HEK293 (cell line): Measurements from ENCODE around the gene CFAP45.

Source experiments
- CTCF ChIA-PET: fragments of 350-600 bp; formaldehyde crosslinking; extraction: SDS; loops from one replicate; lab custom pipeline; 2021; ENCODE audit warnings: antibody characterized with exemption; lab: Yijun Ruan, JAX
- POLR2A ChIA-PET: fragments of 300-600 bp; formaldehyde crosslinking; extraction: SDS; loops from one replicate; lab custom pipeline; 2020; ENCODE audit warnings: antibody characterized with exemption, inconsistent platforms; lab: Yijun Ruan, JAX
- H3K27ac ChIP-seq: fragments of 200-500 bp; sonication (Bioruptor generic); 2 replicates; pipeline ENCODE4 v1.5.1; 2014; ENCODE audit warnings: low read depth, low read length, control low read depth, inconsistent platforms; ENCODE audit errors: extremely low read depth
- H3K36me3 ChIP-seq, 2 experiments: fragments of 200-500 bp in 1 of 2; sonication (Bioruptor generic) in 1 of 2; 1 replicate in 1 of 2; 2 replicates in 1 of 2; pipeline ENCODE4 v1.5.1; 2014 to 2017; ENCODE audit warnings: inconsistent platforms in 2 of 2, low read length in 2 of 2; ENCODE audit not compliant: control insufficient read depth in 2 of 2, insufficient read depth in 1 of 2
- H3K4me1 ChIP-seq: fragments of 200-500 bp; sonication (Bioruptor generic); 2 replicates; pipeline ENCODE4 v1.5.1; 2014; ENCODE audit warnings: mild to moderate bottlenecking, low read length, inconsistent platforms; ENCODE audit not compliant: control insufficient read depth, insufficient read depth
- H3K4me3 ChIP-seq: 2 replicates; pipeline ENCODE4 v1.5.1; 2011; ENCODE audit warnings: low read depth, mild to moderate bottlenecking, control low read depth, low read length, moderate library complexity
- H3K9me3 ChIP-seq: fragments of 200-500 bp; sonication (Bioruptor generic); 2 replicates; pipeline ENCODE4 v1.5.1; 2014; ENCODE audit warnings: low read depth, low read length, inconsistent platforms; ENCODE audit not compliant: control insufficient read depth, insufficient read depth
- BCL11A ChIP-seq: fragments of 450-650 bp; formaldehyde crosslinking; IDR thresholded peaks from 2 replicates; pipeline ENCODE4 v1.5.1; 2016; ENCODE audit warnings: low read depth, missing biosample characterization, missing genetic modification characterization
- FEZF1 ChIP-seq: fragments of 450-650 bp; formaldehyde crosslinking; IDR thresholded peaks from 2 replicates; pipeline ENCODE4 v1.5.1; 2016; ENCODE audit warnings: missing biosample characterization, missing genetic modification characterization
- GLI2 ChIP-seq: fragments of 450-650 bp; formaldehyde crosslinking; IDR thresholded peaks from 2 replicates; pipeline ENCODE4; 2017; ENCODE audit warnings: missing biosample characterization, missing genetic modification characterization, low read depth, borderline replicate concordance
- GLIS2 ChIP-seq: fragments of 450-650 bp; formaldehyde crosslinking; IDR thresholded peaks from 2 replicates; pipeline ENCODE4 v1.5.1; 2016; ENCODE audit warnings: missing biosample characterization, missing genetic modification characterization
- HOXA7 ChIP-seq: sonication (generic); formaldehyde crosslinking; IDR thresholded peaks from 2 replicates; pipeline ENCODE4 v1.8.1; 2022; ENCODE audit warnings: missing genetic modification reagents, borderline replicate concordance
- KLF17 ChIP-seq: fragments of 450-650 bp; formaldehyde crosslinking; IDR thresholded peaks from 2 replicates; pipeline ENCODE4 v1.5.1; 2016; ENCODE audit warnings: missing biosample characterization, missing genetic modification characterization
- MZF1 ChIP-seq: fragments of 450-650 bp; formaldehyde crosslinking; IDR thresholded peaks from 2 replicates; pipeline ENCODE4 v1.5.1; 2017; ENCODE audit warnings: missing biosample characterization, missing genetic modification characterization, borderline replicate concordance
- PRDM2 ChIP-seq: fragments of 450-650 bp; formaldehyde crosslinking; IDR thresholded peaks from 2 replicates; pipeline ENCODE4 v1.5.1; 2016; ENCODE audit warnings: missing biosample characterization, missing genetic modification characterization, borderline replicate concordance
- ZNF274 ChIP-seq, 2 experiments: fragments of 200-500 bp in 1 of 2; fragments of 450-650 bp in 1 of 2; sonication (Bioruptor generic) in 1 of 2; formaldehyde crosslinking in 1 of 2; IDR thresholded peaks; 2 replicates each; pipeline versions ENCODE4 v1.5.1 to v1.6.1; 2014 to 2016; ENCODE audit warnings: borderline replicate concordance in 1 of 2, inconsistent platforms in 1 of 2, low read length in 1 of 2, missing biosample characterization in 1 of 2, missing genetic modification characterization in 1 of 2
- ZNF324 ChIP-seq: fragments of 450-650 bp; formaldehyde crosslinking; IDR thresholded peaks from 2 replicates; pipeline ENCODE4 v1.5.1; 2016; ENCODE audit warnings: missing biosample characterization, missing genetic modification characterization
- ZNF341 ChIP-seq: fragments of 450-650 bp; formaldehyde crosslinking; IDR thresholded peaks from 2 replicates; pipeline ENCODE4; 2016; ENCODE audit warnings: low read depth, missing biosample characterization, missing genetic modification characterization
- ZNF423 ChIP-seq: fragments of 450-650 bp; formaldehyde crosslinking; IDR thresholded peaks from 2 replicates; pipeline ENCODE4 v1.5.1; 2016; ENCODE audit warnings: missing biosample characterization, missing genetic modification characterization
- ZNF501 ChIP-seq: fragments of 450-650 bp; formaldehyde crosslinking; IDR thresholded peaks from 2 replicates; pipeline ENCODE4 v1.5.1; 2016; ENCODE audit warnings: missing biosample characterization, missing genetic modification characterization
- ZNF513 ChIP-seq: fragments of 450-650 bp; IDR thresholded peaks from 2 replicates; pipeline ENCODE4 v1.5.1; 2018; ENCODE audit warnings: missing biosample characterization, missing genetic modification characterization
- ZNF585B ChIP-seq: fragments of 450-650 bp; formaldehyde crosslinking; IDR thresholded peaks from 2 replicates; pipeline ENCODE4 v1.5.1; 2016; ENCODE audit warnings: missing biosample characterization, missing genetic modification characterization
- ZNF639 ChIP-seq: fragments of 450-650 bp; formaldehyde crosslinking; IDR thresholded peaks from 2 replicates; pipeline ENCODE4 v1.5.1; 2016; ENCODE audit warnings: missing biosample characterization, missing genetic modification characterization
- ZNF670 ChIP-seq: fragments of 450-650 bp; formaldehyde crosslinking; IDR thresholded peaks from 2 replicates; pipeline ENCODE4 v1.5.1; 2016; ENCODE audit warnings: missing biosample characterization, missing genetic modification characterization, low read depth
- ZNF837 ChIP-seq: fragments of 450-650 bp; formaldehyde crosslinking; IDR thresholded peaks from 2 replicates; pipeline ENCODE4 v1.5.1; 2016; ENCODE audit warnings: missing biosample characterization, missing genetic modification characterization
- ZSCAN18 ChIP-seq: fragments of 450-650 bp; formaldehyde crosslinking; IDR thresholded peaks from 2 replicates; pipeline ENCODE4 v1.5.1; 2016; ENCODE audit warnings: missing biosample characterization, missing genetic modification characterization
- ZXDB ChIP-seq: fragments of 450-650 bp; formaldehyde crosslinking; IDR thresholded peaks from 2 replicates; pipeline ENCODE4 v1.5.1; 2016; ENCODE audit warnings: missing biosample characterization, missing genetic modification characterization

The CFAP45 gene

GRCh38 chr1:159839116-159839849 is 60.7 kb downstream of the CFAP45 start:
- CTCF ChIA-PET = interaction anchor here (0.7 to 3.7 kb wide), 3 partner anchors 40 to 58 kb away, joined by 3 to 19 read pairs (median 3); no protein-coding TSS in a partner anchor
- no peak overlapping the region for H3K27ac ChIP-seq
- H3K36me3 ChIP-seq = no peaks in the 10 kb centered on the region
- H3K4me3 ChIP-seq = no peak overlapping the region
- no peaks in the 10 kb centered on the region for H3K4me1 ChIP-seq
- TF ChIP-seq ZNF639 (tag by site-specific recombination) (no peak), ZNF585B (tag by site-specific recombination) (no peak), PRDM2 (tag by site-specific recombination) (no peak), FEZF1 (tag by site-specific recombination) (no peak), KLF17 (tag by site-specific recombination) (no peak), GLIS2 (no peak), ZNF670 (tag by site-specific recombination) (no peak), ZNF837 (tag by site-specific recombination) (no peak), ZNF274 (IDR thresholded peaks at IDR 0.05; ENCODE audit: low read length) (no peak), ZNF274 (tag by site-specific recombination; IDR thresholded peaks at IDR 0.05; ENCODE audit: borderline replicate concordance) (no peak), GLI2 (tag by site-specific recombination) (no peak), ZNF513 (tag by site-specific recombination) (no peak), ZNF423 (no peak), ZNF501 (tag by site-specific recombination) (no peak), HOXA7 (CRISPR knock-in tag) (no peak), ZNF341 (tag by site-specific recombination) (no peak), ZSCAN18 (no peak), MZF1 (tag by site-specific recombination) (no peak), BCL11A (no peak), ZXDB (tag by site-specific recombination) (no peak), ZNF324 (tag by site-specific recombination) (no peak)
- no peaks in the 10 kb centered on the region for H3K9me3 ChIP-seq
- POLR2A ChIA-PET = no interaction called here
